GM10266 (cell line): ENCODE results near the gene ADRA2C.

Source experiments
- DNase-seq: peaks from one replicate; pipeline ENCODE4 v3.0.0; 2012; ENCODE audit errors: extremely low spot score
- TF ChIP-seq, protein P1 (sequence below): IDR thresholded peaks from 2 replicates; pipeline ENCODE4 v1.5.1; 2012; ENCODE audit warnings: mild to moderate bottlenecking, low read depth; ENCODE audit not compliant: control insufficient read depth, insufficient read depth; ENCODE audit errors: missing control alignments

Gene ADRA2C

DNA sequence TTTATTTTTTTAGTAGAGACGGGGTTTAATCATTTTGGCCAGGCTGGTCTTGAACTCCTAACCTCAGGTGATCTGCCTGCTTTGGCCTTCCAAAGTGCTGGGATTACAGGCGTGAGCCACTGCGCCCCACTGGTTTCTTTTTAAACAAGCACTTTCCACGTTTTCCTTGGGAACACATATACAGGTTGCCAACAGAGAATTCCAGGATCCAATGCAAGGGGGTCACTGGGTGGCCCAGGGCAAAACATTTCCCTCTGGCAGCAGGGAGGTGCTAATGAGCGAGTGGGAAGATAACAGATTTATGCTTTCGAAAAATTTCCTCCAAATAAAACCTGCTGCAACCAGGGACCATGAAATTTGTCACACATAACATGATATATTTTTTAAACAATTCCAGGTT lies 41.1 kb downstream of the ADRA2C start:
- TF ChIP-seq, protein P1, sequence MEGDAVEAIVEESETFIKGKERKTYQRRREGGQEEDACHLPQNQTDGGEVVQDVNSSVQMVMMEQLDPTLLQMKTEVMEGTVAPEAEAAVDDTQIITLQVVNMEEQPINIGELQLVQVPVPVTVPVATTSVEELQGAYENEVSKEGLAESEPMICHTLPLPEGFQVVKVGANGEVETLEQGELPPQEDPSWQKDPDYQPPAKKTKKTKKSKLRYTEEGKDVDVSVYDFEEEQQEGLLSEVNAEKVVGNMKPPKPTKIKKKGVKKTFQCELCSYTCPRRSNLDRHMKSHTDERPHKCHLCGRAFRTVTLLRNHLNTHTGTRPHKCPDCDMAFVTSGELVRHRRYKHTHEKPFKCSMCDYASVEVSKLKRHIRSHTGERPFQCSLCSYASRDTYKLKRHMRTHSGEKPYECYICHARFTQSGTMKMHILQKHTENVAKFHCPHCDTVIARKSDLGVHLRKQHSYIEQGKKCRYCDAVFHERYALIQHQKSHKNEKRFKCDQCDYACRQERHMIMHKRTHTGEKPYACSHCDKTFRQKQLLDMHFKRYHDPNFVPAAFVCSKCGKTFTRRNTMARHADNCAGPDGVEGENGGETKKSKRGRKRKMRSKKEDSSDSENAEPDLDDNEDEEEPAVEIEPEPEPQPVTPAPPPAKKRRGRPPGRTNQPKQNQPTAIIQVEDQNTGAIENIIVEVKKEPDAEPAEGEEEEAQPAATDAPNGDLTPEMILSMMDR = no peak
- no peak for DNase-seq

DNA sequence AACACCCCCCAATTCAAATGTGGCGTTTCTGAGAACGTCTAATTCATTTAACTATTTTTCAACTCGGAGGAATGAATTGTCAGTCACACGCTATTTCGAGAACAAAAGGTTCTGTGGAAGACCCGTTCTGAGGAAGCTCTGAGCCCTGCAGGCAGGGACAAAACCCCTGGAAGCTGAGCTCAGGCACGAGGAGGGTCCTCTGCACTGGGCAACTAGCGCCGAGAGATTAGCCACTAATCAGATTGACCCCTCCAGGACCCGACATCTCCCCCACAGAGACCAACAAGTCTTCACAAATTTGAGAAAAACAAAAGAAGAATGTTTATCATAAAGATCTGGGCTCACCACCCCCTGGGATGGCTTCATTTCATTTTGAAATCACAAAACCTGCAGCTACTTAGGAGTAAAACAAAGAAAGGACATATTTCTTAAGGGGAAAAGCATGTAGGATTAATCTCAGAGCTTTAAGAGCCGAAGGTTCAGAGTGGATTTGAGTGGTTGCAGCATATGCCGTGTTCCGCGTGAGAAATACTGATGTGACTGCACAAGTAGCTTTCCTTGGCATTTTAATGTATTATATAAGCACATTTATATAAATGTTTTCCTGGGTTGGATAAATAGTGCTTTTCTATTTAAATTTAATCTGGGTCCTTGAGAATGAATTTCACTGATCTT lies 41.8 kb downstream of the ADRA2C start:
- DNase-seq = no peak
- TF ChIP-seq, protein P1 = no peak

DNA sequence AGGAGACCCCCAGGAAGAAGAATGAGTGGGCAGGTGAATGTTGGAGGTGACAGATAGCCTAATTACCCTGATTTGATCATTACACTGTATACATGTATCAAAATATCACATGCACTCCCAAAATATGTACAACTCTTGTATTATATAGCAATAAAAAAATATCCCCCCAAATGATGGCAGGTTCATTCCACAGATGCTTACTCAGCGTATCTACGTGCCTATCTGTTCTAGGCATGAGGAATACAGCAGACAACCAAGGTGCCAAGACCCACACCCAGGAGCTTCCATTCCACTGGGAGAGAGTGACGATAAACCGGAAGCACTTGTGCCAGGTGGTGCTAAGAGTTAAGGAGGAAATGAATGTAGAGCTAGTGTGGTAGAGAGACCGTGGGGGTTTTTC lies 42.4 kb downstream of the ADRA2C start:
- TF ChIP-seq, protein P1 = no peak
- no peak for DNase-seq

DNA sequence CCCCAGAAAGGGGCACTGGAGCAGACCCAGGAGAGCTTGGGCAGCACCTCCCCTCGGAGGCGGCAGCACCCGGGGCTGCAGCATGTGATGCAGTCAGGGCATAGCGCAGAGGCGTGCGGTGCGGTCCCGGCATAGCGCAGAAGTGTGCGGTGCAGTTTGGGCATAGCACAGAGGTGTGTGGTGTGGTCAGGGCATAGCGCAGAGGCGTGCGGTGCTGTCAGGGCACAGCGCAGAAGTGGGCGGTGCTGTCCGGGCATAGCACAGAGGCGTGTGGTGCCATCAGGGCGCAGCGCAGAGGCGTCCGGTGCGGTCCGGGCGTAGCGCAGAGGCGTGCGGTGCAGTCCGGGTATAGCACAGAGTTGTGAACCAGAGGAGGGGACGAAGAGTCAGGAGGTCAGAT lies 42.8 kb downstream of the ADRA2C start:
- TF ChIP-seq, protein P1 = no peak
- no peak for DNase-seq

DNA sequence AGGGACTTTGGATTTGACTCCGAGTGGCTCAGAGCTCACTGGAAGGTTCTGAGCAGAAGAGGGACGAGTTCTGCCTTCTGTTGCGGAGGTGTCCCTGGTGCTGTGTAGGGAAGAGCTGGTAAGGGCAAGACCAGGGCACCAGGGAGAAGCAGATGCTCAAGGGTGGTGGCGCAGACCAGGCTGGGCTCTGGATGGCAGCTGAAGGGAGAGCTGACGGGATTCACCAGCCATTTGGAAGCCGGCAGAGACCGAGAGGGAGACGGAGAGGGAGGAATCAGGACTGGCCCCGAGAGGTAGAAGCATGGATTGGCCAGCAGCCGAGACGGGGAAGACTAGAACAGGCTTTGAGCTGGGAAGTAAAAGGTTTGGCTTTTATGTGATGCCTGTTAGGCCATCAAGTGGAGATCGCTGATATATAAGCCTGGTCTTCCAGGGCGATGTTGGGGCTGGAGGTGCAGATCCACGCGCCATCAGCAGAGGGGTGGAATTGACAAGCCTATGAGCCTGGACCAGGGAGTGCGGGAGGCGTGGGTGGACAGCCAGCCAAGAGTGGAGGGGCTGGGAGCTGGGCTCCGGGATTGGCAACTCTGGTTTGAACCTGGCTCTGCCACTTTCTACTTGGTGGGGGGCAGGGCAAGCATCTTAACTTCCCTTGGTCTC lies 43.4 kb downstream of the ADRA2C start:
- TF ChIP-seq, protein P1 = no peak

DNA sequence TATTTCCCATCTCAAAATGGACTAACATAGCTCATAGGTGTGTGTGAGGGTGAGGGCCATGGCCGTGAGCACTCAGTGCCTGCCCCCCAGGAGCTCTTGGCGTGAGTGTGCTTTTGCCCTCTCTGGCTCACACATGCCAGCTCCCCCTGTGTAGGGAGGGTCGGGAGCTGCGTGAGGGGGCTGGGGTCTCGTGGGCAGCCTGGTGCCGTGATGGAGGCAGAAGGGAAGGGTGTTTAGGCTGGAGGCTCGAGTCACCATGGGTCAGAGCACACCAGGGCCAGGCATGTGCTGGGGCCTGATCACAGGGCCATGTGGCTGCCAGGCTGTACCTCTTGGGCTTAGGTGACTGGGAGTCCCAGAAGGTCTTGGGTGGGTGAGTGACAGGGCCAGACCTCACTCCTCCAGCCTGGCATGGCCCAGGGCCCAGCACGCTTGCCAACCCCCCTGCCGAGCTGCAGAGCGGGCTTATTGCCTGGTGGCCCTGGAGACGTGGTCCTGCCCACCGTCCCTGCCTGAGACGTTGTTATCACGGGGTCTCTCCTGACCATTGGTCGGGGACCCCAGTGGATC lies 44.0 kb downstream of the ADRA2C start:
- TF ChIP-seq, protein P1 = no peak
- no peak for DNase-seq

More for the DNA sequence above, 43.4 kb downstream of the ADRA2C start:
- no peak for DNase-seq
